GM21423 (cell line): Measurements from ENCODE around the gene BBLN.

Source experiments
- ATAC-seq: cut with Tn5 transposase; IDR thresholded peaks from one replicate; pipeline ENCODE4 v1.9.1; 2021; ENCODE audit warnings: mild to moderate bottlenecking, moderate library complexity; ENCODE audit not compliant: unreplicated experiment

The BBLN gene

DNA sequence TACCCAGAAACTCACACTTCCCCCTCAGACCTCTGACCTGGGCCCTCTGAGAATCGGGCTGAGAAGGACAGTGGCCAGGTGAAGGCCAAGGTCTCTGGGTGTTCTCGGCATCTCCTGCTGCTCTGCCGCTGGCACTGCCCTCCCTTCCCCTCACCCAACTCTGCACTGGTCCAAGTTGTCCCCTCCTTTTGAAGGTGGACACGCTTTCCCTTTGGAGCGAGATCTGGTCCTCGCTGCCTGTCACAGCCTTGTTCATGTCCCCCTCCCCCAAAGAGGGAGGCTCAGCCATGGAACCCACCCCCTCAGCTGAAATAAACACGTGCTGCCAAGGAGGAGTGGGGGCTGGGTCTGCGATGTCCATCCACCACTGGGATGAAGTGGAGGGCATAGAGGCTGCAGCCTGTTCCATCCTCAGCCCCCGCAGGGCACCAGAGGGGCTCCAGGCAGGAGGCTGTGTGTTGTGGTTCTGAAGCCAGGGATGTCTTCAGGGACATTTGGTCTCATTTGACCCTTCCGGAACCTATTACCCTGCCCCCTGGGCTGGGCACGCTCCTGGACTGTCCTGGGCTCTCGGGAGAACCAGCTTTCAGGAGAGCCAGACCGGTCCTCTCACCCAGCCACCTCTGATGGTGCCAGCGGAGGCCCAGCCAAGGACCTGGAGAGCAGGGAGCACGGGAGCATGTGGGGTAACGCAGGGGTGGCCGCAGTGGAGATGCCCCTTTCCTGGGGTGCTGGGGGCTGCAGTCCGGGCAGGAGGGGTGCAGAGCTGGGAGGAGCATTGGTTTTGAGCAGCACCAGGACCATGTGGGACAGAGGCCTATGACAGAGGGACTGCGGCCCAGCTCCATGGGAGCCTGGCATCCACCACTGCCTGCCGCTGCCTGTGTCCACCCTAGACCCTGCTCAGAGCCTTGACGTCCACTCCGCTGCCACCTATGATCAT lies 15.6 kb upstream of the BBLN start:
- ATAC-seq: no peak

DNA sequence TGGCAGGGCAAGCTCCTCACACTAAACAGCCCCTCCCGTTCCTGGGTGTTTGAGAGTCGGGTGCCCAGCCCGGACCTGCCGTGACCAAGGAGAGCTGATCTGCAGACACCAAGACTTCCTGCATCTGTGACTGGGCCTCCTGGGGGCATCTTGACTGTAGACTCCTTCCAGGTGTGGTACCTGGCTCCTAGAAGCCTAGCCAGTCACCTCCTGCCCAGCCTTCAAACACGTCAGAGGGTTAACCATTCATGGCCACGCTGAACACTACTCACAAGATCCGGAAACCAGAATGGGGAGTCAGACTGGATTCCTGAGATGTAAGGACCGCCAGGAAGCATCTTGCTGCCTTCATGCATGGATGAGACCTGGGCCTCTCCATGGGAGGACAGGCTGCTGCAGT lies 14.5 kb upstream of the BBLN start:
- ATAC-seq: no peak

GRCh38 chr9:128145951-128146351 lies 14.1 kb upstream of the BBLN start:
- no peak for ATAC-seq

- ATAC-seq: no peak
These were observed 13.4 kb upstream of the BBLN start for GRCh38 chr9:128146591-128147120.

DNA sequence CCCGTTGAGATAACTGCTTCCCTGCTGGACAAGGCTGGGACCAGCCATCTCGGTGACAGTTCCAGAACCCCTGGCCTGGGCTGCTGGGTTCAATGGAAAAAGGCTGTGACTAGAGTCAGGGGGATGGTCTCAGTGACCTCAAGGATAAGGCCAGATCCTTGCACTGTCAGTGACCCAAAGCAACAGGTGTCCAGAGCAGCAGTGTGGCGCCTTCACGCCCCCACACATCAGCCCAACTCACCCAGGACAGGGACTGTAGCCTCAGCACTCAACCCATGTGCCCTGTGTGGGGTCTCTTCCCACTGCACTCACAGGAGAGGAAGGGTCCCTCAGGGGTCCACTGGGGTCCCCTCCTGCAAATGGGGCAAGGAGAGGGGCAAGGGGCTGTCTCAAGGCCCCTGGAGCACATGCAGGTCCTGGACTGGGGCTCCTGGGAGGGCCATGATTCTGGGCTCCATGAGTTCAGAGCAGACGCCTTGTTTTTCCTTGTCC lies 11.5 kb upstream of the BBLN start:
- ATAC-seq: no peak

DNA sequence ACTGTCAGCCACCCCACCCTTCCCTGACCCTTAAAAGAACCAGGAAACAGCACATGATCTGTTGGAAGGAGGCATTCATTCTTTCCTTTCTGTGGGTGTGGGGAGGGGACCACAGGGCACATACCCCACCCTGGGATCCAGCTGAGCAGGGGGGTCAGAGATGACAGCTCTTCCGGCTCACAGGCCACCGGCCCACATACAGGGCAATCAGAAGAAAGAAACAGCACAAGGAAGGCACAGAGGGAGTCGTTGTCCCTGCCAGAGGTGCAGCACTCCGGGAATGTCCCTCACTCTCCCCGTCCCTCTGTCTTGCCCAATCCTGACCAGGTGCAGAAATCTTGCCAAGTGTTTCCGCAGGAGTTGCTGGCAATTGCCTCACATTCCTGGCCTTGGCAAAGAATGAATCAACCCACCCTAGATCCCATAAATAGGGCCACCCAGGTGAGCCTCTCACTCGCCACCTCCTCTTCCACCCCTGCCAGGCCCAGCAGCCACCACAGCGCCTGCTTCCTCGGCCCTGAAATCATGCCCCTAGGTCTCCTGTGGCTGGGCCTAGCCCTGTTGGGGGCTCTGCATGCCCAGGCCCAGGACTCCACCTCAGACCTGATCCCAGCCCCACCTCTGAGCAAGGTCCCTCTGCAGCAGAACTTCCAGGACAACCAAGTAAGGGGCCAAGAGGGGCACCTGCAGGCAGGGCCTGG lies 10.9 kb upstream of the BBLN start, which contains the start of gene LCN2:
Gene LCN2 (plus strand): TSS at position 453 of the 701 bp plus-strand sequence. CDS start 73 bp downstream, at position 526.
- ATAC-seq: no peak

GRCh38 chr9:128149951-128150593 lies 10.0 kb upstream of the BBLN start:
- ATAC-seq: no peak

DNA sequence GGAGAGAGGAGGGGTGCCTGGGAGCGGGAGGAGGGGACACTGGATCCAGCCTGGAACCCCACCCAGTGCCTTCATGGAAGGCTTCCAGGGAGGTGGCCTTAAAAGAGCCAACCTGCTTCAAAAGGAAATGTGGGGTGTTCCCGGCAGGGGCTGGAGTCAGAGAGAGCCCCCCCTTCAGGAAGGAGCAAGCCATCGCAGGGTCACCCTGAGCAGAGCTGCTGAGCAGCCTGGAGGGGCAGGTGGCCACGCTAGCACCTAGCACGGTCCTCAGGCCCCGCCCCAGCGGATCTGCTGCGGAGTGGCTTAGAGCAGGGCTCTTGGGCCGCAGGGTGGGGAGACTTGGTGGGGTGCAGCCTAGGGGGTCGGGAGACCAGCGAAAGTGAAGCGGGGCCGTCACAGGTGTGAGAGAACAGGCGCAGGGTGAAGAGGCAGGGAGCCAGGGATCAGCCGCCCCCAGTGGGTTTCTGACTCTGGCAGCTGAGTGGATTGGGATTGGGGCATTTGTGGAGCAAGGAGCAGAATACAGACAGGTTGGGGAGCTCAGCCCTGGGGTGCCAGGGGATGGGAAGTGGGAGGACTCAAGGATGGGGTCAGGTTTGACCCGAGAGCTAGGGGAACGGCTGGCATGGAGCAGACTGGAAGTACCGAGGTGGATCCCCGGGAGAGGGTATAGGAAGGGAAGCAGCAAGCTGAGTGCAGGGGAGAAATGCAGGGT lies 9.3 kb upstream of the BBLN start:
- no peak for ATAC-seq

GRCh38 chr9:128151309-128152132 lies 8.5 kb upstream of the BBLN start:
- no peak for ATAC-seq

DNA sequence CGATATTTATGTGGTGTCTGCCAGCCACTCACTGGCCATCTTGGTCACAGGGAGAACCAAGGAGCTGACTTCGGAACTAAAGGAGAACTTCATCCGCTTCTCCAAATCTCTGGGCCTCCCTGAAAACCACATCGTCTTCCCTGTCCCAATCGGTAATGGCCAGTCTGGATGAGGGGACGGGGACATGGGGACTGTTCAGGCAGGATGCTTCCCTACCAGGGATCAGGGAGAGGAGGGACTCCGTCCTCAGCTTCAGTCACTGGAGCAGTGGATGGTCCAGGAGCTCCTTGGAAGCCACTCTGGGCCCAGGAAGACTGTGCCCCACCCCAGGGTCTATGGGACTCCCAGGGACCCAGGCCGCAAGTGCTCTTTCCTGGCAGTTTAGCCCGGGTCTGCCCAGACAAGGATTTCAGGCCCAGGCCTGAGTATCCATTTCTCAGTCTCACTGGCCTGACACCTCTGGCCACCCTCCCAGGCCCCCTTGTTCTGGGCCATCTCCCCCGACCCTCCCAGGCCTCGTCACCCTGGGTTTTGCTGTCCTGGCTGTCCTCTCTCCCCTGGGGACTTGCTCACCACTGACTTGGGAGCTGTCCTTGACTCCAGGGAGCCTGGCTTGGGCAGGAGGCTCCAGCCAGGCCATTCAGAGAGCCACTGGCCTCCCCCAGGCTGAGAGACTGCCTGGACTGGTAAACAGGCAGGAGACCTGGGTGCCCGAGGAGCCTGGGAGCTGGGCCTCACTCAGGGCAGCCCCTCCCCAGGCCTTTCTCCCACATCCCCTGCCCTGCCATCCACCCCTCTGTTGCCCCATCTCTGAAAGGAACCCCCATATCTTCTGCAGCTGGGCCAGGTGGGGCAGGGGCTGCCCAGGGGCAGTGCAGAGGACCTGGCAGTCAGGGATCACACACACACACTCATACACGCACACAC lies 7.7 kb upstream of the BBLN start:
- no peak for ATAC-seq

DNA sequence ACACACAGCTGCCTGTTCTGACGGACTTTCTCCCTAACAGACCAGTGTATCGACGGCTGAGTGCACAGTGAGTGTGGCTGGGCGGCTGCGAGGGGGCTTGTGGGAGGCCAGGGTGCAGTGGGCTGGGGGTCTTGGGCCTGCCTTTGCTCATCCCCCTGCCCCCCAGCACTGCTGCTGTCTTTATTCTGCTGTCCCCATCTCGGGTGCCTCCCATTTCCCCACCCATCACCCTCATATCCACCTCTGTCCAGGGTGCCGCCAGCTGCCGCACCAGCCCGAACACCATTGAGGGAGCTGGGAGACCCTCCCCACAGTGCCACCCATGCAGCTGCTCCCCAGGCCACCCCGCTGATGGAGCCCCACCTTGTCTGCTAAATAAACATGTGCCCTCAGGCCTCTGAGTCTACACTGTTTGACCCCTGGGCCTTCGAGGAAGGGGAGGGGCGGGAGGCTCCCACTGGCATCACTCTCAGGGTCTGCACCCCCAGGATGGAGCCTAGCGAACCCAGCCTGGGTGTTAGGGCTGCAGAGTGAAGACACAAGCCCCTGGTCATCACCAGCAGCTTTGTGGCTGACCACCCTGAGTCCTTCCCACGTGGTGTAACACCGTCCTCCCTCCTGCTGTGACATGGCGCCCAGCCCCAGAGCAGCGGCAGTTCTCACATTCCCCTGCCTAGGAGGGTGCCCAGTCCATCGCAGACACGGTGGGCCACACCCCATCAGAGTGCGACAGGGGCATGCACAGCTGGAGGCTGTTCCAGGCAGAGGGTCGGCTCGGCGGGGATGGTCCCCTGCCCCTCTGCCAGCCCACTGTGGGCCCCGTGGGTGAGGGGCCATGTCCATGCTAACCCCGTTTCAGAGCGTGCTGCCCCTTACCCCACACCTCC lies 6.8 kb upstream of the BBLN start:
- ATAC-seq: no peak

GRCh38 chr9:128153947-128154695 lies 5.9 kb upstream of the BBLN start:
- no peak for ATAC-seq

GRCh38 chr9:128155736-128156500 lies 4.1 kb upstream of the BBLN start:
- ATAC-seq: no peak

- ATAC-seq: no peak
These were observed 612 bp upstream of the BBLN start for GRCh38 chr9:128159522-128159783.

- ATAC-seq: no peak
These were observed 530 bp downstream of the BBLN start for GRCh38 chr9:128160603-128160987.

GRCh38 chr9:128161215-128161902 lies 1.3 kb downstream of the BBLN start:
- no peak for ATAC-seq
